GM18499 (cell line): ENCODE results near the gene TMEM151A.
"Not testable (repeated sequence)": the region's sequence is repeated elsewhere in the genome, so short reads cannot be mapped to it uniquely, and the experiment has no call there.

ENCODE experiments used
- ATAC-seq: cut with Tn5 transposase; IDR thresholded peaks from one replicate; pipeline ENCODE4 v1.9.1; 2021; ENCODE audit warnings: moderate number of reproducible peaks; ENCODE audit not compliant: insufficient read depth, unreplicated experiment

The TMEM151A gene

GRCh38 chr11:66267039-66267378, 24.7 kb upstream of the TMEM151A start:
- ATAC-seq = no peak

- ATAC-seq = no peak
These were observed 24.1 kb upstream of the TMEM151A start for GRCh38 chr11:66267379-66268243.

GRCh38 chr11:66268244-66268951, 23.3 kb upstream of the TMEM151A start, which contains the start of gene RAB1B:
RAB1B (plus strand) TSS chr11:66268639; CDS start chr11:66268680, 41 bp downstream.
- peak; percentile 72 for ATAC-seq

- no peak for ATAC-seq
These were observed 22.5 kb upstream of the TMEM151A start for GRCh38 chr11:66268952-66269905.

DNA sequence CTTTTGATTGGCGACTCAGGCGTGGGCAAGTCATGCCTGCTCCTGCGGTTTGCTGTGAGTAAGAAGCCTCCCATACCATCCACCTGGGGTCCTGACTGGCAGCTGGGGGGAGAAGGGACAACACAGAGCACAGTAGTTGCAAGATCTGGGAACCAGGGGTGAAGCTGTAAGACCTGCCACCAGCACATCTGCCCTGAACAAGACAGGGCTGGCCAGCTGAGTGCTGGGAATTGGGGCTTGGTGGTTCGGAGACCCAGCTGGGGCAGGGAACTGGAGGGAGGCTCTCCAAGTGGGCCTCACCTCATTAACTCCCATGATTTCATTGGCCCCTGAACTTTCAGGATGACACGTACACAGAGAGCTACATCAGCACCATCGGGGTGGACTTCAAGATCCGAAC, 19.9 kb upstream of the TMEM151A start:
- ATAC-seq = no peak

DNA sequence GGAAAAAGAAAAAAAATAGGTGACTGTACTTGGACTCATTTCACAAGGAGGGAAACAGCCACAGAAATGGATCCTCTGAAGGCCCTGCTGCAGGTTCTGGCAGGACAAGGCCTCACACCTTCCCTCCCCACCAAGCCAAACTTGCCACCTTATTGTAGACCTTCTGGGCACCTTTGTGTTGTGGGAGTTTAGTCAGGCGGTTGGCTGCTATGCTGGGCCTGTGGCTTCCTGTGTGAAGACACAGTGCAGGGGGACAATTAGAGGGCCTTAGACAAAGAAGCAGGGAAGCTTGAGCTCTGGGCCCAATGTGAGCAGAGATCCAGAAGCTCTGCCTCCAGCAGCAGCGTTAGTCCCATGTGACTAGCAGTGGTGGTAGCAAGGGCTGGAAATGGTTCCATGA, 19.1 kb upstream of the TMEM151A start:
- ATAC-seq = no peak

GRCh38 chr11:66274219-66274618, 17.5 kb upstream of the TMEM151A start:
- no peak for ATAC-seq

DNA sequence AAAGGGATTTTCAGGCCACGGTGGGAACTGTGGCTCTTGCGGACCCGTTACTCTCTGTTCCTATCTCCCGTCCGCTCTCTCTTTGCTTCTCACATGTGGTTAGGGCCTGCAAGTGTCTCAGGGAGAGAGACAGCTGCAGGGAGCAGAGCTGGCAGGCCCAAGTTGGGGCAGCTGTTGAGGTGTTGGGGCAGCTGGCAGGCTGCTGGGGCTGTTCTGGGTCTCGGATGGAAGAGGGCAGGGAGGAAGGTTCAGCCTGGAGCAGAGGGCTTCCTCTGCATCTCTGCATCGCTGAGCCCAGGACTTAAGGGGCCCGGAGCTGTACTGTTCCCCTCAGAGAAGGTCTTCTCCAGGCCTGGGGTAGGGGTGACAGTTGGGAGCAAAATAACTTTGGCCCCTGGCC, 16.3 kb upstream of the TMEM151A start:
- no peak for ATAC-seq

DNA sequence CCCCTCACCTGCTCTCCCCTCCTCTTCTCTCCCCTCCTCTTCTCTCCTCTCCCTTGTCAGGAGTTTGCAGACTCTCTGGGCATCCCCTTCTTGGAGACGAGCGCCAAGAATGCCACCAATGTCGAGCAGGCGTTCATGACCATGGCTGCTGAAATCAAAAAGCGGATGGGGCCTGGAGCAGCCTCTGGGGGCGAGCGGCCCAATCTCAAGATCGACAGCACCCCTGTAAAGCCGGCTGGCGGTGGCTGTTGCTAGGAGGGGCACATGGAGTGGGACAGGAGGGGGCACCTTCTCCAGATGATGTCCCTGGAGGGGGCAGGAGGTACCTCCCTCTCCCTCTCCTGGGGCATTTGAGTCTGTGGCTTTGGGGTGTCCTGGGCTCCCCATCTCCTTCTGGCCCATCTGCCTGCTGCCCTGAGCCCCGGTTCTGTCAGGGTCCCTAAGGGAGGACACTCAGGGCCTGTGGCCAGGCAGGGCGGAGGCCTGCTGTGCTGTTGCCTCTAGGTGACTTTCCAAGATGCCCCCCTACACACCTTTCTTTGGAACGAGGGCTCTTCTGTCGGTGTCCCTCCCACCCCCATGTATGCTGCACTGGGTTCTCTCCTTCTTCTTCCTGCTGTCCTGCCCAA, 15.6 kb upstream of the TMEM151A start:
- ATAC-seq = no peak

- ATAC-seq = not testable (repeated sequence)
These were observed 15.1 kb upstream of the TMEM151A start for GRCh38 chr11:66276619-66277018.

GRCh38 chr11:66277064-66277463, 14.6 kb upstream of the TMEM151A start:
- not testable (repeated sequence) for ATAC-seq

- no peak for ATAC-seq
These were observed 14.0 kb upstream of the TMEM151A start, which contains the start of gene CNIH2 for GRCh38 chr11:66277471-66278362. CNIH2 (plus strand) TSS chr11:66278175; CDS start chr11:66278457, 282 bp downstream.

- no peak for ATAC-seq
These were observed 13.2 kb upstream of the TMEM151A start for GRCh38 chr11:66278363-66279091.

DNA sequence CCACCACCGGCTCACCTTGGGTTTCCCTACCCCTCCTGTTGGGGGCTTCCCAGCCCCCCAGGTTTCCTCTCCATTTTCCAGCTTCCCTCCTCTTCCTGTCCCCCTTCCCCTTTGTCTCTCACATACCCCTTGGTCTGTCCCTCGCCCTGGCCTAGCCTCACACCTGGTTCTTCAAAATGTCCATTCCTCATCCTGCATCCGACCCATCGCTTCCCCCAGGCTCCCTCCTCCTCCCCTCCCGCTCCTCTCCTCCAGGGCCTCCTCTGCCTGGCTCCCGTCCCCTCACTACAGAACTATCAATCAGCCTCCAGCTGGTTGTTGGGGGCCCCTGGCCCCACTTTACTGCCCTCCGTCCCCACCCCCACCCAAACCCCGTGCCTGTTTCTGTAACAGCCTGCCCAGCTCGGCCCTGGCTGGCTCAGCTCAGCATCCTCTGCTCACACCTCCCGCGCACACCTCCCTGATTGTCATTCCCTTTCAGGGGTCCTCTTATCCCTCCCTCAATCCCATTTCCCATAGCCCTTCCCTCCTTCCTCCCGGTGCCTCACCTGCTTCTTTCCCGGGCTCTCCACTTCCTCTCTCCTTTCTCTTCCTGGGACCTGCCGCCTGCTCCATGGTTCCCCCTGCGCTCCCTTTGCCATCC, 12.5 kb upstream of the TMEM151A start:
- ATAC-seq = no peak

DNA sequence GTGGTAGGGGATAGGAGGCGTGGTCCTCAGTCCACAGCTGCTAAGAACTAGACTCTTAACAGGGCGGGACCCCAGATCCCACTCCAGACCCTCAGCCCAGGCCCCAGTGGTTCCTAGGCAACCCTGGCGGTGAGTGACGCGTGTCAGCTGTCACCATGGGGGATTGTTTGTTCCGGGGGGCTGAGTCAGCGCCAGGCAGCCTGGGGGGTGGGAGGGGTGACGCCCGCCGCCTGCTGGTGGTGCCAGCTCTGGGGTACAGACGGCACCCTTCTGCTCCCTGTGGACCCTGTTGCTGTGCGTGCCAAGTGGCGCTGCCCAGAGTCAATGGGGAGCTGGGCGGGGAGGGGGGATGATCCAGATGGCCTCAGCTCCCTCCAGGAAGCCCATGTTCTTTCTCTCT, 11.3 kb upstream of the TMEM151A start:
- ATAC-seq = no peak

DNA sequence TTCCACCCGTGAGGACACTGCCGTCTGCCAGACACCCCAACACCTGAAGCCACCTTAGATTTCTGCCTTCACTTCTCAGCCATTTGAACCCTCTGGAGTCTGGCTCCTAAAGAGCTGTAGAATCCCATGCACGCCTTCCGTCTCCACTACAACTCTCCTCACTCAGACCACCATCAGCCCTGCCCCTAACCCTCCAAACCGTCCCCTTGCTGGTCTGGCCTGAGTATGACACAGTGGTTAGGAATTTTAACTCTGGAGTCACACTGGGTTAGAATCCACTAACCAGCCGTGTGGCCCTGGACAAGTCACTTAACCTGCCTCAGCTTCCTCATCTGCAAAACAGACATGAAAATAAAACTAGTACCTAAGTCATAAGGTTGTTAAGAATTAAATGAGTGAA, 10.7 kb upstream of the TMEM151A start:
- ATAC-seq = no peak

- no peak for ATAC-seq
These were observed 9.8 kb upstream of the TMEM151A start for GRCh38 chr11:66281776-66282467.
